Activated CD4-positive, alpha-beta T cell treated with anti-CD3 and anti-CD28 coated beads, Interleukin-2, amount 50 U/mL, for 1 hour (primary cell): ENCODE data around the gene CFTR.
"Not testable (repeated sequence)": the region's sequence is repeated elsewhere in the genome, so short reads cannot be mapped to it uniquely, and the experiment has no call there.

Experiments
- DNase-seq: peaks from one replicate; pipeline ENCODE4 v3.0.0-alpha.2; 2020

The CFTR gene

DNA sequence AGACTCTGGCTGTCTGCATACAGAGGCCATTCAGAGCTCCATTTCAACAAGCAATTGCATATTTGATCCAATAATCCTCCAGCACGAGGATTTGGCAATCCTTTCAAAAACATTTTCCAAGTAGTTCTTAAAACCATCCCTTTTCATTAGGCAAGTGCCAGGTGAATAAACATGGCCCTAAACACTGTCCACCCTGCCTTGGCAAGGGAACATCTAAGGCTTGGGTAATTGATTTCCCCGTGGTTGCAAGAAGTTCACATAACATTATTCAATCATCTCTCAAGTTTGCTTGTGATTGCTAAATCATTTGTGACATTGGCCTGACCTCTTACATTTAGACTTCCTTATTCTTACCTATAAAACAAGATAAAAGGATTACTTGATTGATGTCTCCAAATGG, 218.2 kb downstream of the CFTR start:
- no peak for DNase-seq

DNA sequence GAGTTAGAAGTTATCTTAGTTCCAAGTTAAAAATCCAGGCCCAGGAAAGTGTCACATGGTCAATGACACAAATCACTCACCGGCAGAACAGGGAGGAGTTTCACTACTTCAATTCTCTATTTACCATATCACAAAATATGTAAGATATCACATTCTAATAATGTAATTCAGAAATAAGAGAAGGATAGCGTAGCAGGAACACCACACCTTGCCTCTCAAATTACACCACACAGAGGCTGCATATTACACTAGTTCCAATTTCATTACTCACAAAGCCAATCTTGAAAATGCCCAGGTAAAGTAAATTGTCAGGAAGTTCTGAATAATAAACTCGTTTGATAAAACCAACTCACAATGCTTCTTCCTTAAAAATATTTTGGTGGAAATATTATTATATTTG, 224.2 kb downstream of the CFTR start:
- DNase-seq = no peak

DNA sequence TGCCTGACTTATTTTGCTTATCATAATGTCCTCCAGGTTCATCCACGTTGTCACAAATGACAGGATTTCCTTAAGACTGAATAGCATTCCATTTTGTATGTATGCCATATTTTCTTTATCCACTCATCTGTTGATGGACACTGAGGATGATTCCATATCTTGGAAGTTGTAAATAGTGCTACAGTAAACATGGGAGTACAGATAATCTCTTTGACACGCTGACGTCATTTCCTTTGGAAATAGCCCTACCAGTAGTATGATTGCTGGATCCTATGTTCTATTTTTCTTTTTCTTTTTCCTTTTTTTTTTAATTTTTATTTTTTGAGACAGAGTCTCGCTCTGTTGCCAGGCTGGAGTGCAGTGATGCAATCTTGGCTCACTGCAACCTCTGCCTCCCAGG, 225.8 kb downstream of the CFTR start:
- DNase-seq = no peak

DNA sequence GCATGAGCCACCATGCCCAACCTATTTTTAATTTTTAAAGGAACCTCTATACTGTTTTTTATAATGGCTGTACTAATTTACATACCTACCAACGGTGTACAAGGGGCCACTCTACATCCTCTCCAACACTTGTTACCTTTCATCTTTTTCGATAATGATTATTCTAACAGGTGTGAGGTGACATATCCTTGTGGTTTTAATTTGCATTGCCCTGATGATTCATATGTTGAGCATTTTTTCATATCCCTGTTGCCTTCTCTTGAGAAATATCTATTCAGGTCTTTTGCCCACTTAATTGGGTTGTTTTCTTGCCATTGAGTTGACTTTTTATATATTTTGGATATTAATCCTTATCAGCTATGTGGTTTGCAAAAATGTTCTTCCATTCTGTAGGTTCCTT, 226.4 kb downstream of the CFTR start:
- no peak for DNase-seq

DNA sequence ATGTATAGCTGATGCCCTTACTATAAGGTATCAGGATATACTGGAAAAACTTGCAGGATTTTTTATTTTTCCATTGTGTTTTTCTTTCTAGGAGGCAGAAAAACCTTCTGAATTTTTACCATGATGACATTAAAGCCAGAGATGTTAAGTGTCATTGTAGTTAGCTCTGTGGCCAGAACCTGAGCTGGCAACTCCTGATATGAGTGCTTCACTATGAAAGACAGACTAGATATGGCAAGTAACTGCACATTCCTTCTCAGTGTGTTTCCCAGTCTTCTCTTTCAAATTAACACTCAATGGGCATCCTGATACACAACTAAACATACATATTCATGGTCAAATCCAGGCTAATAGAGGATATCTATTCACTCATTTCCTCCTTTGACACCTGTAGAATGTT, 227.3 kb downstream of the CFTR start:
- DNase-seq = no peak

DNA sequence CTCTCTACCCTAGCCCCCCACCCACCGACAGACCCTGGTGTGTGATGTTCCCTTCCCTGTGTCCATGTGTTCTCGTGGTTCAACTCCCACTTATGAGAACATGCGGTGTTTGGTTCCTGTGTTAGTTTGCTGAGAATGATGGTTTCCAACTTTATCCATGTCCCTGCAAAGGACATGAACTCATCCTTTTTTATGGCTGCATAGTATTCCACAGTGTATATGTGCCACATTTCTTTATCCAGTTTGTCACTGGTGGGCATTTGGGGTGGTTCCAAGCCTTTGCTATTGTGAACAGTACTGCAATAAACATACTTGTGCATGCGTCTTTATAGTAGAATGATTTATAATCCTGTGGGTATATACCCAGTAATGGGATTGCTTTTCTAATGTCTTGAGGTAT, 228.3 kb downstream of the CFTR start:
- DNase-seq = not testable (repeated sequence)

DNA sequence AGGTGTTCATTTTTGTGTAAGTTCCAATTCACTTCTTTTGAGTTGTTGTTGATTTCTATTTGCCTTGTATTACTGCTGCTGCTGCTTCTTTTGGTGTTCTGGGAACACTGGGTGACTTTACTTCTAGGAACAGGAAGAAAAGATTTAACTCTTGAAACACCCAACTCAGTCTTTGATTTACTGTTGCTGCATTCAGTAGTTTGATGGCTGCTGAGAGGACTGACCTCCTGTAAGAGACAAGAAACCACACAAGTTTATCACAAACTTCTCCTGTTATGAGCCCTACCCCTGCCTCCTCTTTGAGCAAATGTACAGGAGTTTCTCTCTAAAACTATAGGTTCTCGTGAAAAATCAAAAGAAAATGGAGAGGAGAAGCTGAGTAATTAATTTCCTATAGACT, 231.7 kb downstream of the CFTR start:
- DNase-seq = no peak

DNA sequence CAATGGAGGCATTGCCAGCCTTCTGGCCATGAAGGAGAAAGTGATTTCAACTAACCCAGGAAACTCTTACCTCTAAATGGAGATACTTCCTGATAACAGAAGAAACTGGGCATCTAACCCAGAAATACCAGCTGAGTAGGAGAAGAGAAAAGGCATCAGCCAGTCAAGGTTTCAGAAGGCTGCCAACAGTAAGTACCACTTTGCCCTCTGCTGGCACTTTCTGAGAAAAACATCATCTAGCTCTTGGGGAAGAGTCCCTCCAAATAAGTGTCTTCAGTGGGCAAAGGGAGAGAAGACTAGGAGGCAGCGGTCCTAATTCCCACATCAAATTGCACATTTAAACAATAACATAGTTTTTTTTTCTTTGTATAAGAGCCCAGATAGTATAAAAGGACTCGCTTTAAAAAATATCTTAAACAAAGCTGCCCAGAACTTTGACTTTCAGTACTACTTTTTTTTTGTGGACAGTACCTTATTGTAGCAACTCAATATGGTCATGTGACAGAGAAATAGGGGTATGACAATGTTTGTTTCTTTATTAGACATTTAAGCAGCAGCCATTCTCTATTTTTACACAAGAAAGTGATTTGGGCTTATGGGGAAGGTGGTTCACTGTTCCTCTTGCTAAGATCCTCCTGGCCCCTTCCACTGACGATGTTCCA, 236.1 kb downstream of the CFTR start:
- no peak for DNase-seq

DNA sequence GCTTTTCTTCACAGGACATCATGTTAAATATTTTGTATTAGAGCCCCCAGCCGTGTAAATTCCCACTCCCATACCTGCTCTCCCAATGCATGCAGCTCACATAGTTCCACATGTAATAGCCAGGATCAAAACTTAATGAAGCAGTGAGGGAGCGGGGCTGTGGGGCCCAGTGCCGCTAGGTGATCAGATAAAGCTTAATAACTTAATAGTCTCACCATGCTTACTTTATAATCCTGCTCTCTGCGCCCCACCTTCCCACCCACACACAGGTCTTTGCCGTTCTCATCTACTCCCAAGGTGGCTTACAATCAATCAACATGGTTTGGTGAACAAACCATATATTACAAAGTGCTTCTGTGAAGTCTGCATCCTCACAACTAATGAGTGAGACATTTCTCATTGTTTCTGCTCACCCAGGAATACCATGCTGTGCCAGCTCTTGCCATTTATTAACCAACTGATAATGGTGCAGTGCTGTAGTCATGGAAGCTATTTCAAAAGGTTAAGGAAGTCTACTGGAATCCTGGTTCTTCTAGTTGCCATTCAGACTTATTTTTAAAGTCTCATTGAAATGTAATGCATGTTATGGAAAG, 237.0 kb downstream of the CFTR start:
- DNase-seq = no peak

DNA sequence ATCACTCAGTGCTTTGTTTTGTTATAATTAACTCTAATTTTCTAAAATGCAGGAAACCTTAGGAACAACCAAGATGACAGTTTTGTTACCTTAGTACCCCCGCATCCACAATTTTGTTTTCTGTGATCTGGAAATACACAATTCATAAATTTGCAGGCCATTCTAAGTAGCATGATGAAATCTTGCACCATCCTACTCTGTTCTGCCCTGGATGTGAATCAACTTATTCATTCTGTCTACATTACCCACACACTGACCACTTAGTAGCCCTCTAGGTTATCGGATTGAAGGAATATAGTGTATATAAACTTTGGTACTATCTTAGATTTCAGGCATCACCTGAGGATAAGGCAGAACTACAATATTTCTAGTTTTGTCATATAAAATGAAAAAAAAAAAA, 237.5 kb downstream of the CFTR start:
- no peak for DNase-seq
